CD4-positive, alpha-beta T cell treated with Interleukin-1 beta for 1 hour (primary cell): ENCODE measurements around the gene TRPM8.
A peak's percentile ranks its signal among the peaks of the same experiment; 100 is the strongest.

ENCODE experiments used
- DNase-seq, 2 donors: peaks; one replicate each; pipeline ENCODE4 v3.0.0-alpha.2; 2020 to 2022

The TRPM8 gene

GRCh38 chr2:234003972-234004617, 86.9 kb downstream of the TRPM8 start:
- no peak for DNase-seq

GRCh38 chr2:234005126-234005525, 88.0 kb downstream of the TRPM8 start:
- DNase-seq = no peak

- no peak for DNase-seq
Measured at GRCh38 chr2:234006501-234006900, 89.3 kb downstream of the TRPM8 start.

GRCh38 chr2:234014427-234014826, 97.3 kb downstream of the TRPM8 start:
- DNase-seq = no peak

- no peak for DNase-seq
Measured at GRCh38 chr2:234015861-234016260, 98.7 kb downstream of the TRPM8 start.

GRCh38 chr2:234019896-234020295, 102.7 kb downstream of the TRPM8 start:
- DNase-seq = no peak

- no peak for DNase-seq
Measured at GRCh38 chr2:234020332-234020731, 103.2 kb downstream of the TRPM8 start.

GRCh38 chr2:234022424-234022823, 105.3 kb downstream of the TRPM8 start:
- no peak for DNase-seq

- DNase-seq = no peak
Measured at GRCh38 chr2:234024304-234024703, 107.1 kb downstream of the TRPM8 start.

- peak in 1 of 2 donors; percentile 32 for DNase-seq
Measured at GRCh38 chr2:234025466-234025865, 108.3 kb downstream of the TRPM8 start.

GRCh38 chr2:234025891-234026401, 108.8 kb downstream of the TRPM8 start:
- no peak for DNase-seq

- DNase-seq = peak in 1 of 2 donors; percentile 21
Measured at GRCh38 chr2:234026693-234027254, 109.6 kb downstream of the TRPM8 start.

GRCh38 chr2:234027641-234028040, 110.5 kb downstream of the TRPM8 start:
- no peak for DNase-seq

GRCh38 chr2:234029150-234029733, 112.1 kb downstream of the TRPM8 start:
- DNase-seq = no peak

GRCh38 chr2:234031207-234031606, 114.0 kb downstream of the TRPM8 start:
- no peak for DNase-seq

- peak; percentile 43 to 73 for DNase-seq
Measured at GRCh38 chr2:234032279-234032856, 115.2 kb downstream of the TRPM8 start.

GRCh38 chr2:234033174-234033573, 116.0 kb downstream of the TRPM8 start:
- no peak for DNase-seq

GRCh38 chr2:234033885-234034284, 116.7 kb downstream of the TRPM8 start:
- no peak for DNase-seq

GRCh38 chr2:234038076-234038802, 121.1 kb downstream of the TRPM8 start:
- DNase-seq = no peak

- DNase-seq = no peak
Measured at GRCh38 chr2:234044157-234044556, 127.0 kb downstream of the TRPM8 start.

- no peak for DNase-seq
Measured at GRCh38 chr2:234046521-234046920, 129.3 kb downstream of the TRPM8 start.

- no peak for DNase-seq
Measured at GRCh38 chr2:234047361-234047760, 130.2 kb downstream of the TRPM8 start.

GRCh38 chr2:234048049-234048448, 130.9 kb downstream of the TRPM8 start:
- DNase-seq = no peak
